GM12801 (cell line): Measurements from ENCODE around the gene SETX.

Experiments used
- TF ChIP-seq, protein P1 (sequence below): IDR thresholded peaks from one replicate; pipeline ENCODE4 v1.5.1; 2011; ENCODE audit warnings: control low read depth; ENCODE audit not compliant: insufficient read length; ENCODE audit errors: extremely low read depth

Gene SETX

DNA sequence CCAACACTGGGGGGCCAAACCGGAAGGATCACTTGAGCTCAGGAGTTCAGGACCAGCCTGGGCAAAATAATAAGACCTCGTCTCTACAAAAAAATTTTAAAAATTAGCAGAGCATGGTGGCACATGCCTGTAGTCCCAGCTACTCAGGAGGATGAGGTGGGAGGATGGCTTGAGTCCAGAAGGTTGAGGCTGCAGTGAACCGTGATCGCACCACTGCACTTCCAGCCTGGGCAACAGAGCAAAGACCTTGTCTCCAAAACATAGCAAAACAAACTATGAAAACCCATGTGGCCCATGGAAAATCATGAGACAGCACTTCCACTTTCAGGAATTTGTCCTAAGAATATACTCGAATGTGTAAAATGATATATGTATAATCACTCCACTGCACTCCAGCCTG is 6.1 kb downstream of the SETX start:
- TF ChIP-seq, protein P1, sequence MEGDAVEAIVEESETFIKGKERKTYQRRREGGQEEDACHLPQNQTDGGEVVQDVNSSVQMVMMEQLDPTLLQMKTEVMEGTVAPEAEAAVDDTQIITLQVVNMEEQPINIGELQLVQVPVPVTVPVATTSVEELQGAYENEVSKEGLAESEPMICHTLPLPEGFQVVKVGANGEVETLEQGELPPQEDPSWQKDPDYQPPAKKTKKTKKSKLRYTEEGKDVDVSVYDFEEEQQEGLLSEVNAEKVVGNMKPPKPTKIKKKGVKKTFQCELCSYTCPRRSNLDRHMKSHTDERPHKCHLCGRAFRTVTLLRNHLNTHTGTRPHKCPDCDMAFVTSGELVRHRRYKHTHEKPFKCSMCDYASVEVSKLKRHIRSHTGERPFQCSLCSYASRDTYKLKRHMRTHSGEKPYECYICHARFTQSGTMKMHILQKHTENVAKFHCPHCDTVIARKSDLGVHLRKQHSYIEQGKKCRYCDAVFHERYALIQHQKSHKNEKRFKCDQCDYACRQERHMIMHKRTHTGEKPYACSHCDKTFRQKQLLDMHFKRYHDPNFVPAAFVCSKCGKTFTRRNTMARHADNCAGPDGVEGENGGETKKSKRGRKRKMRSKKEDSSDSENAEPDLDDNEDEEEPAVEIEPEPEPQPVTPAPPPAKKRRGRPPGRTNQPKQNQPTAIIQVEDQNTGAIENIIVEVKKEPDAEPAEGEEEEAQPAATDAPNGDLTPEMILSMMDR, result no peak

DNA sequence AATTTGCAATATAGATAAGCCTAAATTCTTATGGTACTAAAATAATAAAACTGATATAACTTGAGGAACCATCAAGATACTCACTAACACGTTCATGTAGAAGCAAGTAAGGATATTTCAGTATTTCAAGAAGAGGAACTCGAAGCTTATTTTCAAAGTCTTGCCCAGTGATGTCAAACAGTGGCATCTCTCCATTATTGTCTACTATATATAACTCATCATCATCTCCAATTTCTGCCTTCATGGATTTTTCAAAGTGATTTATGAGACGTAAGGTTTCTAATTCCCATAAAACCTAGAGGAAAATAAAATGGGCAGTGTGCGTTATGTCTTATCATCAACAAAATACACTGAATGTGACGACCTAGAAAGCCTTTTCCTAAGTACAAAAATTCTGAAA is 8.6 kb downstream of the SETX start:
- TF ChIP-seq, protein P1, result no peak

DNA sequence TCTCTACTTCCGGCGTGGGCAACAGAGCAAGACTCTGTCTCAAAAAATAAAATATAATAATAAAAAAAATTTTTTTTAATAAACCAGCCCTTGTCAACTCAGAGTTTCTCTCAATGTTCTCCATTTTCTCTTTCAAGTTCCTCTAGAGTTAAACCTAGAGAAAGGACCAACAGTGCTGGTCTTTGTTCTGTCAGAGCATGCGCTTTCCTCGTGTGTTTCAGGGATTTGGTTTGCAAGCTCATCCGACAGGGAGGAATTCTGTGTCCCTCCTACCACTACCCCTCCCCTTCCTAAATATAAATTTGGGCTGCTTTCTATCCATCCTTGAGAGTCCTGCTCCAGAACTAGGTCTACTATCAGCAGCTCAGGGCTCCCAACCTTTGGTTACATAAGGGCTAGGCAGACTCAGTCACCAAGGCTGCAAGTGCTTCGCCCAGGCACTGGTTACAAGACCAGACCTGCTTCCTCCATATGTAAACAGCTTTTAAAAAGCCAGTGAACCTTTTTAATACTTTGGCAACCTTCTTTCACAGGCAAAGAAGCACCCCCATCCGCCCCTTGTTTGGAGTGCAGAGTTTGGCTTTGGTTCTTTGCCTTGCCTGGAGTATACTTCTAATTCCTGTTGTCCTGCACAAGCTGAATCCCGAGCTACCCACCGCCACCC is 13.5 kb downstream of the SETX start:
- TF ChIP-seq, protein P1, result no peak

DNA sequence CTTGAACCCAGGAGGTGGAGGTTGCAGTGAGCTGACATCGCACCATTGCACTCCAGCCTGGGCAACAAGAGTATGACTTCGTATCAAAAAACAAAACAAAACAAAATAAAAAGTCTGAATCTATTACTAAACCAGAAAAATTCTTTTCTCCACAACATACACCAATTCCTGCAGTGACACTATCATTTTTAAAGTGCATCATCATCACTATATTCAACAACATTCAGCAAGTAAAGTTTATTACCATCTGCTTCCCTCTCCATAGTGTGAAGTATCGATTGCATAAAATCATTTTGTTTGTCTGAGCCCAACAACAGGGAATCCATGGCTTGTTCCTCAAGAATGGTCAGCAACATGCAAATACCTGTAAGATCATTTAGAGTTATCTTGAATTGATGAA is 20.4 kb downstream of the SETX start:
- TF ChIP-seq, protein P1, result no peak

DNA sequence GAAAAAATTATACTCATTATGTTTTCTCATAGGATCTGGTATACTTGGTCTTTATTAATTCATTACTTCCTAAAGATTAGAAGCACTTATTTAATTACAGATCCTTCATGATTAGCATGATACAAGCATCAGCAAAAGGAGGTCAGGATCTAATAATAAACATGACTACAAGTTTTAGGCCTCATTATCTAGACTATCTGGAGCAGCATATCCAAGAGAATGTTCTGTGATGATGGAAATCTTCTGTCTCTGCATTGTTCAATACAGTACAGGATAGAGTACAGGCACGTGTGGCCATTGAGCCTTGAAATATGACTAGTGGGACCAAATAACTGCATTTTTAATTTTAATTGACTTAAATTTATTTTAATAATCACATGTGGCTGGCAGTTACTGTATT is 21.2 kb downstream of the SETX start:
- TF ChIP-seq, protein P1, result no peak

DNA sequence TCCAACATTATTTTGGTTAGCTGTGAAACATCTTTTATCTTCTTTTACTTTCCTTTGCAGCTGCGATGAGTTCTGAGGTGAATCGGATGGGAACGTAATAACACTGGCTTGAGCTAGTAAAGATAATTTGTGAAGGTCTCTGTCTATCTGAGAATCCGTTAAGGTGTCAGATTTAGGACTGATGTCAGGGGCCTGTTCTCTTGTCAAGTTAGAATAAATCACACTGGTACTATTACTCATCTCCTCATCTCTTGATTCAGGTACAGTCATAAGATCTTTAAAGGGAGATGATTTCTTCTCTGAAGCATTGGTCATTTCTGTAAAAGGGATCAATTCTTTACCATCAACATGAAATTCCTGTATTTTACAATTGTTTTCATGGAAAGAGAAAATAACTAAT is 26.2 kb downstream of the SETX start:
- TF ChIP-seq, protein P1, result no peak

DNA sequence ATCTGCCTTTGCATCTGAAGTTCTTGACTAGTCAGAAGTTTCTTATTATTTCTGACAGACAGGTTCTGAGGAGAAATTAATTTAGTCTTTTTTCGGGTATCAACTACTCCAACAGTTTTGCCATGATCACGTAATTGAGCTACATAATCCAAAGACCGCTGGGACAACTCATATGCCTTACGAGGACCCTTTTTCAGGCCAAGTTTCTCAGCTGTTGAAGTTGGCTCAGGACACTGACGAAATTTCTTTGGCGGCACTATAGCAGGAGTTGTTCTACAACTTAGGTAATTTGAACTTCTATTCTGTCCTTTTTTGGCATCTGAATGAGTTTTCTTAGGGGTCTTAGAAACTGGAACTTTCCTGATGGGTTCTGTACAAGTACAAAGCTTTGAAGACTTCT is 27.2 kb downstream of the SETX start:
- TF ChIP-seq, protein P1, result no peak

DNA sequence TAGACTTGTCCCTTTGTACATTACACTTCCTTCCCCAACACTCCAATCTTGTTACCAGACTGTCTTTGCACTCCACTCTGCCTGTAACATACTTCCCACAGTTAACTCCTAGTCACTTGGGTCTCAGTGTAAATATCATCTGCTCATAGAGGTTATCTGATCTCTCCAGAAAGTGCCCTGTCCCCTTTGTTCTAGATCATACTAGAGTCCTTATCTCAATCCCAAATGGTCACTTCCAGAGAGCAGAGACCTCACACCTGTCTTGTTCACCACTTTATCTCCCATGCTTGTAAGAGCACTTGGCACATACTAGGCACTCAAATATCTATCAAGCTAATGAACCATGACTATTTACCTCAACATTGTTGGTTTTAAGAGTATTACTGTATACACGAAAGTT is 30.4 kb downstream of the SETX start:
- TF ChIP-seq, protein P1, result no peak
